K562 (cell line): ENCODE measurements around the gene CRYZL1. TPM values are rescaled to one million over a fixed set of nuclear protein-coding genes. Genes with fewer than 3 reads are reported as not detected.
A peak's percentile ranks its signal among the peaks of the same experiment; 100 is the strongest.

Experiments
- ATAC-seq: fragments of 200-7000 bp; cut with Tn5 transposase; 3 replicates; pipeline ENCODE4 v1.9.1; 2020; ENCODE audit warnings: moderate library complexity
- BruUV-seq: library from RNA; stranded (reverse); fragments of 400-500 nt; replicated peaks from 2 replicates; lab custom pipeline; 2021; lab: Mats Ljungman, UMichigan
- CTCF ChIA-PET: fragments of 300-600 bp; formaldehyde crosslinking; extraction: SDS; loops from one replicate; lab custom pipeline; 2021; ENCODE audit warnings: low intra/inter-chr PET ratio; lab: Yijun Ruan, JAX
- POLR2A ChIA-PET: fragments of 300-600, 350-650 bp; sonication (Branson Sonifier 250); formaldehyde crosslinking; extraction: SDS; loops from one replicate; lab custom pipeline; 2021; ENCODE audit warnings: antibody characterized with exemption, inconsistent platforms; lab: Yijun Ruan, JAX
- DNase-seq, 4 experiments: peaks; one replicate each; pipeline versions ENCODE4 v3.0.0 to v3.0.0-alpha.2; 2011 to 2018; ENCODE audit warnings: low spot score in 3 of 4, mixed read lengths in 3 of 4; ENCODE audit errors: extremely low read depth in 1 of 4
- FAIRE-seq: peaks from 2 replicates; lab custom pipeline; 2011; peaks lifted over from hg19 to GRCh38; lab: Jason Lieb, UNC
- H2AFZ ChIP-seq: 2 replicates; pipeline ENCODE4 v1.6.0; 2011; ENCODE audit warnings: low read depth, low read length, control low read depth, inconsistent platforms
- H3K27ac ChIP-seq: fragments of 200-600 bp; 3 replicates; pipeline ENCODE4 v1.8.0; 2011; ENCODE audit warnings: low read depth, mild to moderate bottlenecking, control low read depth, inconsistent platforms, low read length, moderate library complexity, mixed read lengths; ENCODE audit errors: extremely low read depth
- H3K27me3 ChIP-seq, 2 experiments: fragments of 300-600 bp in 1 of 2; 2 replicates in 1 of 2; 3 replicates in 1 of 2; pipeline versions ENCODE4 v1.6.0 to v1.8.0; 2011; ENCODE audit warnings: inconsistent platforms in 2 of 2, low read length in 2 of 2, mild to moderate bottlenecking in 1 of 2, mixed read lengths in 1 of 2, moderate library complexity in 1 of 2; ENCODE audit not compliant: control insufficient read depth in 2 of 2, insufficient read depth in 2 of 2
- H3K36me3 ChIP-seq: fragments of 300-600 bp; 3 replicates; pipeline ENCODE4 v1.8.0; 2011; ENCODE audit warnings: mild to moderate bottlenecking, low read length, inconsistent platforms; ENCODE audit not compliant: control insufficient read depth, insufficient read depth
- H3K4me1 ChIP-seq, 2 experiments: fragments of 200-600 bp in 1 of 2; replicated peaks in 1 of 2; 2 replicates in 1 of 2; 3 replicates in 1 of 2; pipeline versions ENCODE4 v1.5.1 to v1.8.0; 2011; ENCODE audit warnings: inconsistent platforms in 2 of 2, low read length in 2 of 2, mild to moderate bottlenecking in 1 of 2, mixed read lengths in 1 of 2, moderate library complexity in 1 of 2; ENCODE audit not compliant: control insufficient read depth in 2 of 2, insufficient read depth in 2 of 2
- H3K4me2 ChIP-seq: 2 replicates; pipeline ENCODE4 v1.6.1; 2011; ENCODE audit warnings: low read length, control low read depth, inconsistent platforms, mixed read lengths; ENCODE audit not compliant: insufficient read depth
- H3K4me3 ChIP-seq: fragments of 200-600 bp; sonication (generic), shearing (Covaris generic); 2 replicates; pipeline ENCODE4 v1.5.1; 2016; ENCODE audit warnings: control low read depth, inconsistent platforms
- H3K79me2 ChIP-seq: fragments of 200-600 bp; 3 replicates; pipeline ENCODE4 v1.8.0; 2011; ENCODE audit warnings: low read length, inconsistent platforms; ENCODE audit not compliant: control insufficient read depth, insufficient read depth
- H3K9ac ChIP-seq, 2 experiments: 2 replicates each; pipeline versions ENCODE4 v1.6.0 to v1.6.1; 2011; ENCODE audit warnings: low read depth in 2 of 2, low read length in 2 of 2, control low read depth in 1 of 2, inconsistent platforms in 1 of 2, mild to moderate bottlenecking in 1 of 2, mixed read lengths in 1 of 2; ENCODE audit not compliant: insufficient read depth in 1 of 2
- H3K9me1 ChIP-seq: one replicate; pipeline ENCODE4 v1.6.0; 2011; ENCODE audit warnings: inconsistent platforms, mild to moderate bottlenecking, low read length, moderate library complexity; ENCODE audit not compliant: control insufficient read depth, insufficient read depth
- H3K9me3 ChIP-seq: replicated peaks from 2 replicates; pipeline ENCODE4 v1.5.1; 2011; ENCODE audit warnings: low read depth, low read length, inconsistent platforms; ENCODE audit not compliant: control insufficient read depth, insufficient read depth
- H4K20me1 ChIP-seq: replicated peaks from 2 replicates; pipeline ENCODE4 v1.6.1; 2011; ENCODE audit warnings: low read length, inconsistent platforms, mixed read lengths; ENCODE audit not compliant: control insufficient read depth, insufficient read depth
- CBFA2T3 ChIP-seq: fragments of 450-650 bp; IDR thresholded peaks from 2 replicates; pipeline ENCODE4 v1.6.1; 2017
- CCNT2 ChIP-seq: IDR thresholded peaks from 2 replicates; pipeline ENCODE4 v1.6.1; 2011; ENCODE audit warnings: borderline replicate concordance, low read depth, mild to moderate bottlenecking, moderate library complexity, mixed read lengths, low read length; ENCODE audit not compliant: insufficient read length; ENCODE audit errors: extremely low read depth
- HDAC2 ChIP-seq: fragments of 450-650 bp; IDR thresholded peaks from 2 replicates; pipeline ENCODE4 v1.6.1; 2016; ENCODE audit warnings: mild to moderate bottlenecking
- NFIC ChIP-seq: fragments of 450-650 bp; IDR thresholded peaks from 2 replicates; pipeline ENCODE4 v1.6.1; 2017; ENCODE audit warnings: mild to moderate bottlenecking, inconsistent platforms
- NFRKB ChIP-seq: fragments of 450-650 bp; IDR thresholded peaks from 2 replicates; pipeline ENCODE4 v1.6.1; 2016; ENCODE audit warnings: low read depth
- RBM22 ChIP-seq: fragments of 200-400 bp; formaldehyde crosslinking; IDR thresholded peaks from 2 replicates; pipeline ENCODE4 v1.6.1; 2018; ENCODE audit warnings: low read length, low read depth; ENCODE audit not compliant: poor library complexity, severe bottlenecking
- SRSF3 ChIP-seq: fragments of 200-400 bp; formaldehyde crosslinking; IDR thresholded peaks from 2 replicates; pipeline ENCODE4 v1.6.1; 2016; ENCODE audit warnings: mild to moderate bottlenecking, low read length, moderate library complexity; ENCODE audit not compliant: insufficient read depth
- TEAD1 ChIP-seq, 2 experiments: fragments of 450-650 bp in 1 of 2; sonication (generic) in 1 of 2; formaldehyde crosslinking; IDR thresholded peaks; 2 replicates each; pipeline versions ENCODE4 v1.4.0 to v1.8.0; 2020 to 2022; ENCODE audit warnings: mild to moderate bottlenecking in 2 of 2, missing genetic modification reagents in 1 of 2
- ZBTB1 ChIP-seq: sonication (generic); formaldehyde crosslinking; IDR thresholded peaks from 2 replicates; pipeline ENCODE4 v1.8.1; 2023; ENCODE audit warnings: missing genetic modification reagents, low read depth, mild to moderate bottlenecking, borderline replicate concordance
- ZNF274 ChIP-seq: IDR thresholded peaks from 2 replicates; pipeline ENCODE4 v1.6.1; 2011; ENCODE audit warnings: low read depth, mild to moderate bottlenecking, low read length, moderate library complexity, borderline replicate concordance
- ZNF589 ChIP-seq: fragments of 200-800 bp; sonication (Bioruptor generic); IDR thresholded peaks from 2 replicates; pipeline ENCODE4 v1.6.1; 2016; ENCODE audit warnings: low read depth, missing genetic modification characterization, missing compliant biosample characterization
- WGBS: fragments of 100-300 bp; shearing (Covaris generic); methylation state at CpG from one replicate; pipeline ENCODE4 v1.1.6; 2016; ENCODE audit warnings: low coverage, mixed read lengths; ENCODE audit not compliant: insufficient coverage; ENCODE audit errors: missing lambda C conversion rate; 5-methylcytosine and 5-hydroxymethylcytosine counted together
- in situ Hi-C: fragments of 300-500 bp; cut with MboI; formaldehyde crosslinking; loops from 4 replicates; pipeline ENCODE4 v1.15.0; 2018; ENCODE audit warnings: inconsistent platforms, mixed read lengths
- intact Hi-C: fragments of 100-400 bp; cut with micrococcal nuclease; formaldehyde crosslinking; loops from 2 replicates; pipeline ENCODE4 v1.14.2; 2022
- polyA plus RNA-seq, 8 experiments: library from polyadenylated mRNA; depleted of rRNA in 4 of 8; stranded (reverse) in 5 of 8; unstranded in 3 of 8; fragments of >200 nt; fragmentation: Nextera tagmentation in 2 of 8; fragmentation: Illumina TruSeq in 1 of 8; extraction: Ambion mirVana in 2 of 8; extraction: Trizol in 1 of 8; gene quantifications; 2 replicates each; pipeline versions ENCODE4 v1.2.1 to v1.2.3, GENCODE V29; 2011 to 2014; ENCODE audit warnings: inconsistent platforms in 1 of 8, missing spikeins in 1 of 8
- total RNA-seq, 7 experiments: library from RNA; depleted of rRNA in 6 of 7; stranded (reverse); fragments of >200 nt in 6 of 7; fragmentation: Illumina TruSeq in 2 of 7; extraction: Trizol in 2 of 7; gene quantifications; 2 replicates each; pipeline versions ENCODE4 v1.2.1 to v1.2.3, GENCODE V29; 2011 to 2021; ENCODE audit warnings: low replicate concordance in 1 of 7
- TF ChIP-seq, protein P1 (sequence below): sonication (generic); formaldehyde crosslinking; IDR thresholded peaks from 2 replicates; pipeline ENCODE4 v1.9.0; 2022; ENCODE audit warnings: mild to moderate bottlenecking, missing genetic modification reagents
- TF ChIP-seq, protein P2 (sequence below): fragments of 450-650 bp; IDR thresholded peaks from 2 replicates; pipeline ENCODE4 v1.7.0; 2016; ENCODE audit warnings: borderline replicate concordance

The CRYZL1 gene
- total and polyA plus RNA-seq, 9 of the 15 experiments (the other 6 are each of a cell fraction or from before 2014, with no cell fraction given) = 19.9 to 98.2 (median 39.2) TPM

DNA sequence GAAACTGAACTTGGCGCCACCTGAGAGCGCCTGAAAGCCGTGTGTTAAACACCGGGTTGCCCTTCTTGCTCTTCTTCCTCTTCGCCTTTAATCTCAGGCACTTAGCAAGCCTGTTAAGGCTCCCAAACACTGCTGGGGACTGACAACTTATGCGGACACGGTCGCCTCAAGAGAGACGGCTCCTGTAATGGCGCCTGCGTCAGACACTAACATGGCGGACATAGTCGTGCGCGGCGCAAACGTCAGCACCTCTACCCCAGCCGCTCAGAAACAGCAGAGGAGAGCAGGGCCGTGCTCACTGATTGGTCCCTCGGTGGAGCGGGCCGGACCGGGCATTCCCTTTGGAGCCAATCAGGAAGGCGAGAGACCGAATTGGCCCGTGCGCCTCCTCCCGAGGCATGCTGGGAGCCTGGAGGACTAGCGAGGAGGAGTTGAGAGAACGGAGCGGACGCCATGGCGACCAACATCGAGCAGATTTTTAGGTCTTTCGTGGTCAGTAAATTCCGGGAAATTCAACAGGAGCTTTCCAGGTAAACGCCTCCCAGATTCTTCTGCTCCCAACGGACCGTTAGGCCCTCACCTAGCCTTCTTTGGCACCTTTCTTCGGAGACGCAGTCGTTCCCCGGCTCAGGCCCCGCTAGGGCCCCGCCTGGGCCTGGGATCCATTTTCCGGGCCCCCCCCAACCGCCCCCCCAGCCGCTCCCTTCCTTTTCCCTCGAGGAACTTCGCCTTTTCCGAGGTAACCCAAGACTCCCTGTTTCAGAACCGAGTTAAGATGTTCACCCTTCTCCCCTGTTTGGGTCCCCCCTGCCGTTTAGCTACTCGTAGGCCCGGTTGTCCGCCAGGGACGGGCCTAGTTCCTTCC is 98.7 kb downstream of the CRYZL1 start, which contains the start of gene SON (continued):
- TF ChIP-seq, protein P1, sequence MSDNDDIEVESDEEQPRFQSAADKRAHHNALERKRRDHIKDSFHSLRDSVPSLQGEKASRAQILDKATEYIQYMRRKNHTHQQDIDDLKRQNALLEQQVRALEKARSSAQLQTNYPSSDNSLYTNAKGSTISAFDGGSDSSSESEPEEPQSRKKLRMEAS (CRISPR knock-in tag) = peak; percentile 44
- TF ChIP-seq, all 486 proteins: peak for 196

DNA sequence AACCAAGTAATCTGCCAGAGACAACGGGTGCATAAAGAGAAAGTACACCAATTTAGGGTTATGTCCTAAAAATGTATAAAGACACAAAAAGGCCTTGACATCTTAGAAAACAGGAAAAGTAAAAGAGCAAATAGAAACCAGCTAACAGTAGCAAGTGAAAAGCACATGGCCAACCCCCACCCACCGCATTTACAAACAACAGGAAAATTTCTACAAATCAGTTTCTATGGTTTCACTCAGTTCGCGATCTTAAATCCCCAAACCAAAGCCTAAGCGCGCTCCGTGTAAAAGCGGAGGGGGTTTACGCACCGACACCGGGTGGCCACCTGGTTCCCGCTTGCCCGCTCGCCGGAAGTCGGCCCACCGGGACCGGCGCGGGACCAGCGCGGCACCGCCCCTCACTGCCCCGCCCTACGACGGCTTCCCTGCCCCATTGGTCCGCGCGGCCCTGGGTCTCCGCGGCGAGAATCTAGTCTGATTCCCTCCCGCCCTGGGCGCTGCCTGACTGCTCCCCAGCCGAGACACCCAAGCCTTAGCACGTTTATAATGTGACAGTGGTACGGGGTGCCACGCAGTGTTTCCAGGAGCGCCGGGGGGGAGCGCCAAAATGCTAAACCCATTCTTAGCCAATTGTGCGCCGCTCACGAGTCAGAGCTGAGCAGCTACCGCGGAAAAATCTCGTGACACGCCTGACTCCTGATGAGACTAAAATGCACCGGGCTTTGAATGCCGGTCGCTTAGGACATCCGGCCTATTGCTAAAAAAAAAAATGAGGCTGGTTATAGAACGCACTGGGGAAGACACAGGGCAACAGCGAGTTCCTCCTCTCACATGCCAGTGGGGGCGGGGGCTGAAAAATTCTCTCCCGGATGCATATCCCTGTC is 99.5 kb downstream of the CRYZL1 start, which contains the start of gene GART:
TSS of gene GART (minus strand) at position 362 of the 884 bp plus-strand sequence. CDS start 2,802 bp downstream, outside the sequence.
- ChIA-PET POLR2A (interaction anchor here (0.6 to 6.9 kb wide), 12 partner anchors 7 to 161 kb away, joined by 3 to 99 read pairs (median 5); partner anchors contain the start of gene TMEM50B), CTCF (no interaction called here)
- peak within 1 kb of the TSS; percentile 99 for H3K27ac ChIP-seq
- H3K4me1 ChIP-seq = peaks cover 3 to 13% of the 10 kb centered on the region in 2 experiments; a peak in 3 of 5 replicates
- ATAC-seq (peak; percentile 89), DNase-seq (peak; percentile 86 to 95 (median 89)), FAIRE-seq (peak; percentile 65)
- peaks cover 10% of the 10 kb centered on the region; the same call in 1 of the 2 replicates for H3K9me3 ChIP-seq
- no peaks in the 10 kb centered on the region for H3K27me3 ChIP-seq
- H3K4me3 ChIP-seq = peak within 1 kb of the TSS; percentile 71
- H3K79me2 ChIP-seq = peaks cover 98% of the 10 kb centered on the region
- H3K4me2 ChIP-seq = peak within 1 kb of the TSS; percentile 94
- WGBS = under 1% methylated on average over 56 of the region's 56 CpGs
- intact Hi-C loops = loop anchor here (5.0 kb wide), 3 partner anchors 140 to 350 kb away; partner anchors contain the start of gene IFNGR2
- peak within 1 kb of the TSS; percentile 90 for H2AFZ ChIP-seq
- peaks cover 60% of the 10 kb centered on the region for H3K36me3 ChIP-seq
- H3K9me1 ChIP-seq = no peaks in the 10 kb centered on the region
- H4K20me1 ChIP-seq = peaks cover 17% of the 10 kb centered on the region
- peak within 1 kb of the TSS; percentile 95 to 98 for H3K9ac ChIP-seq
- in situ Hi-C loops = no loop called here
- BruUV-seq = no TSS peak
- peak in 1 of 2 experiments; percentile 77; a peak in 2 of 4 replicates for TF ChIP-seq TEAD1 (CRISPR knock-in tag; IDR thresholded peaks at IDR 0.05)
- TF ChIP-seq SRSF3 = 0 out of 2 replicates have a peak, but pooled peaks have one; percentile 66
- no peak; the same call in 1 of the 2 replicates for TF ChIP-seq NFIC
- no peak for TF ChIP-seq NFRKB
- no peak for TF ChIP-seq ZNF274
- TF ChIP-seq, protein P2, sequence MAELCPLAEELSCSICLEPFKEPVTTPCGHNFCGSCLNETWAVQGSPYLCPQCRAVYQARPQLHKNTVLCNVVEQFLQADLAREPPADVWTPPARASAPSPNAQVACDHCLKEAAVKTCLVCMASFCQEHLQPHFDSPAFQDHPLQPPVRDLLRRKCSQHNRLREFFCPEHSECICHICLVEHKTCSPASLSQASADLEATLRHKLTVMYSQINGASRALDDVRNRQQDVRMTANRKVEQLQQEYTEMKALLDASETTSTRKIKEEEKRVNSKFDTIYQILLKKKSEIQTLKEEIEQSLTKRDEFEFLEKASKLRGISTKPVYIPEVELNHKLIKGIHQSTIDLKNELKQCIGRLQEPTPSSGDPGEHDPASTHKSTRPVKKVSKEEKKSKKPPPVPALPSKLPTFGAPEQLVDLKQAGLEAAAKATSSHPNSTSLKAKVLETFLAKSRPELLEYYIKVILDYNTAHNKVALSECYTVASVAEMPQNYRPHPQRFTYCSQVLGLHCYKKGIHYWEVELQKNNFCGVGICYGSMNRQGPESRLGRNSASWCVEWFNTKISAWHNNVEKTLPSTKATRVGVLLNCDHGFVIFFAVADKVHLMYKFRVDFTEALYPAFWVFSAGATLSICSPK = peak; percentile 33; the same call in 1 of the 2 replicates
- TF ChIP-seq CBFA2T3 = peak; percentile 16; the same call in 1 of the 2 replicates
- TF ChIP-seq HDAC2 = peak; percentile 93
- TF ChIP-seq RBM22 = peak; percentile 65
- TF ChIP-seq CCNT2 = peak; percentile 80
- 0 out of 2 replicates have a peak, but pooled peaks have one; percentile 67 for TF ChIP-seq ZNF589
- no peak for TF ChIP-seq ZBTB1 (CRISPR knock-in tag)
